ENCODE results near the gene STXBP5. TPM values are rescaled to one million over a fixed set of nuclear protein-coding genes. Genes with fewer than 3 reads are reported as not detected.

Gene STXBP5
- total RNA-seq, 2 experiments from 2014 or later = 11.4 to 11.5 TPM

GRCh38 chr6:147158881-147159280 is 45.3 kb upstream of the STXBP5 start:
- DNase-seq (no peak), ATAC-seq (no peak)
- ChIA-PET POLR2A (no interaction called here), CTCF (no interaction called here)
- Mint-ChIP-seq H3K36me3 (ENCODE audit: low read depth) (no peaks in the 10 kb centered on the region), H3K4me3 (no peak overlapping the region), H3K27ac (no peak overlapping the region), H3K27me3 (no peaks in the 10 kb centered on the region), H3K9me3 (no peaks in the 10 kb centered on the region), H3K4me1 (ENCODE audit: low read depth) (no peaks in the 10 kb centered on the region)
- intact Hi-C loops (cut with micrococcal nuclease) = no loop called here
- TF ChIP-seq, protein P1, sequence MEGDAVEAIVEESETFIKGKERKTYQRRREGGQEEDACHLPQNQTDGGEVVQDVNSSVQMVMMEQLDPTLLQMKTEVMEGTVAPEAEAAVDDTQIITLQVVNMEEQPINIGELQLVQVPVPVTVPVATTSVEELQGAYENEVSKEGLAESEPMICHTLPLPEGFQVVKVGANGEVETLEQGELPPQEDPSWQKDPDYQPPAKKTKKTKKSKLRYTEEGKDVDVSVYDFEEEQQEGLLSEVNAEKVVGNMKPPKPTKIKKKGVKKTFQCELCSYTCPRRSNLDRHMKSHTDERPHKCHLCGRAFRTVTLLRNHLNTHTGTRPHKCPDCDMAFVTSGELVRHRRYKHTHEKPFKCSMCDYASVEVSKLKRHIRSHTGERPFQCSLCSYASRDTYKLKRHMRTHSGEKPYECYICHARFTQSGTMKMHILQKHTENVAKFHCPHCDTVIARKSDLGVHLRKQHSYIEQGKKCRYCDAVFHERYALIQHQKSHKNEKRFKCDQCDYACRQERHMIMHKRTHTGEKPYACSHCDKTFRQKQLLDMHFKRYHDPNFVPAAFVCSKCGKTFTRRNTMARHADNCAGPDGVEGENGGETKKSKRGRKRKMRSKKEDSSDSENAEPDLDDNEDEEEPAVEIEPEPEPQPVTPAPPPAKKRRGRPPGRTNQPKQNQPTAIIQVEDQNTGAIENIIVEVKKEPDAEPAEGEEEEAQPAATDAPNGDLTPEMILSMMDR (IDR thresholded peaks at IDR 0.05) = no peak

- intact Hi-C loops (cut with micrococcal nuclease) = no loop called here
- DNase-seq (no peak), ATAC-seq (no peak)
- no peaks in the 10 kb centered on the region for H3K27me3 Mint-ChIP-seq
- no peaks in the 10 kb centered on the region for H3K4me1 Mint-ChIP-seq (ENCODE audit: low read depth)
- CTCF ChIA-PET = no interaction called here
- H3K36me3 Mint-ChIP-seq (ENCODE audit: low read depth) = no peaks in the 10 kb centered on the region
- POLR2A ChIA-PET = no interaction called here
- no peak overlapping the region for H3K27ac Mint-ChIP-seq
- H3K4me3 Mint-ChIP-seq = no peak overlapping the region
- no peaks in the 10 kb centered on the region for H3K9me3 Mint-ChIP-seq
- TF ChIP-seq, protein P1 (IDR thresholded peaks at IDR 0.05) = no peak
These were observed 44.5 kb upstream of the STXBP5 start for GRCh38 chr6:147159536-147160374.

GRCh38 chr6:147160593-147160992 is 43.6 kb upstream of the STXBP5 start:
- H3K9me3 Mint-ChIP-seq = no peaks in the 10 kb centered on the region
- no peaks in the 10 kb centered on the region for H3K27me3 Mint-ChIP-seq
- ATAC-seq (no peak), DNase-seq (no peak)
- no peak overlapping the region for H3K4me3 Mint-ChIP-seq
- no peaks in the 10 kb centered on the region for H3K4me1 Mint-ChIP-seq (ENCODE audit: low read depth)
- no peaks in the 10 kb centered on the region for H3K36me3 Mint-ChIP-seq (ENCODE audit: low read depth)
- POLR2A ChIA-PET = no interaction called here
- TF ChIP-seq, protein P1 (IDR thresholded peaks at IDR 0.05) = no peak
- intact Hi-C loops (cut with micrococcal nuclease) = no loop called here
- CTCF ChIA-PET = no interaction called here
- H3K27ac Mint-ChIP-seq = no peak overlapping the region

DNA sequence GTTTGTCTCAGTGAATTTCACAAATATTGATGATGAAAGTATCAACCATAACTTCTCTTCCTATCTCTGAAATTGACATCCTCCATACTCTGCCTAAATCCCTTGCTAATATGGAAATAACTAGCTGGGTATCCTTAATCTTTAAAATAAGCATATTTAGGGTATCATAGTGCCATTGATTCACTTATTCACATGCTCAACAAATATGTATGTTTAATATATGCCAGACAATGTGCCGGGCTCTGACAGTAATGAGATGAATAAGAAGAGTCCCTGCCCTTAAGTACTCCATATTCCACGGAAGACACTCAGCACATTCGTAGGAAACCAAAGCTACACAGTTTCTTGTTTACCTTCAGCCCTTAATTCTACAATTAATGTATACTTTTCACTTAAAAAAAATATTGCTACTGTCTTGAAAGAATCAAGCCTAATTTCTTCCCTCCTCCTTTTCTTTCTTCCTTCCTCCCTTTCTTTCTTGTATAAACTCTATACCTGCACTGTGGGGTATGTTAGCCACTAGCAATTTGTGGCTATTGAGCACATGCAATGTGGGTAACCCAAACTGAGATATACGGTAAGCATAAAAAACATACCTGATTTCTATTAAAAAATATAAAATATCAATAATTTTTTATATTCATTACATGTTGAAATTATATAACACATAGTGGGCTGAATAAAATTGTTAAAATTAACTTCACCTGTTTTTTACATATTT is 42.8 kb upstream of the STXBP5 start:
- peaks cover 2% of the 10 kb centered on the region for H3K4me1 Mint-ChIP-seq (ENCODE audit: low read depth)
- intact Hi-C loops (cut with micrococcal nuclease) = no loop called here
- H3K36me3 Mint-ChIP-seq (ENCODE audit: low read depth) = no peaks in the 10 kb centered on the region
- TF ChIP-seq, protein P1 (IDR thresholded peaks at IDR 0.05) = no peak
- no peak overlapping the region for H3K4me3 Mint-ChIP-seq
- no peaks in the 10 kb centered on the region for H3K27me3 Mint-ChIP-seq
- ChIA-PET CTCF (no interaction called here), POLR2A (no interaction called here)
- no peaks in the 10 kb centered on the region for H3K9me3 Mint-ChIP-seq
- DNase-seq (no peak), ATAC-seq (no peak)
- H3K27ac Mint-ChIP-seq = no peak overlapping the region

GRCh38 chr6:147161974-147162495 is 42.2 kb upstream of the STXBP5 start:
- ATAC-seq (no peak), DNase-seq (no peak)
- H3K9me3 Mint-ChIP-seq = no peaks in the 10 kb centered on the region
- H3K4me3 Mint-ChIP-seq = no peak overlapping the region
- peaks cover 5% of the 10 kb centered on the region for H3K4me1 Mint-ChIP-seq (ENCODE audit: low read depth)
- TF ChIP-seq, protein P1 (IDR thresholded peaks at IDR 0.05) = no peak
- intact Hi-C loops (cut with micrococcal nuclease) = no loop called here
- no peak overlapping the region for H3K27ac Mint-ChIP-seq
- no peaks in the 10 kb centered on the region for H3K27me3 Mint-ChIP-seq
- ChIA-PET POLR2A (no interaction called here), CTCF (no interaction called here)
- no peaks in the 10 kb centered on the region for H3K36me3 Mint-ChIP-seq (ENCODE audit: low read depth)

All from activated CD8-positive, alpha-beta T cell treated with anti-CD3 and anti-CD28 coated beads for 36 hours (primary cell).